Measurements from ENCODE around the gene WASHC3.
"Not testable (repeated sequence)": the region's sequence is repeated elsewhere in the genome, so short reads cannot be mapped to it uniquely, and the experiment has no call there.

The WASHC3 gene

DNA sequence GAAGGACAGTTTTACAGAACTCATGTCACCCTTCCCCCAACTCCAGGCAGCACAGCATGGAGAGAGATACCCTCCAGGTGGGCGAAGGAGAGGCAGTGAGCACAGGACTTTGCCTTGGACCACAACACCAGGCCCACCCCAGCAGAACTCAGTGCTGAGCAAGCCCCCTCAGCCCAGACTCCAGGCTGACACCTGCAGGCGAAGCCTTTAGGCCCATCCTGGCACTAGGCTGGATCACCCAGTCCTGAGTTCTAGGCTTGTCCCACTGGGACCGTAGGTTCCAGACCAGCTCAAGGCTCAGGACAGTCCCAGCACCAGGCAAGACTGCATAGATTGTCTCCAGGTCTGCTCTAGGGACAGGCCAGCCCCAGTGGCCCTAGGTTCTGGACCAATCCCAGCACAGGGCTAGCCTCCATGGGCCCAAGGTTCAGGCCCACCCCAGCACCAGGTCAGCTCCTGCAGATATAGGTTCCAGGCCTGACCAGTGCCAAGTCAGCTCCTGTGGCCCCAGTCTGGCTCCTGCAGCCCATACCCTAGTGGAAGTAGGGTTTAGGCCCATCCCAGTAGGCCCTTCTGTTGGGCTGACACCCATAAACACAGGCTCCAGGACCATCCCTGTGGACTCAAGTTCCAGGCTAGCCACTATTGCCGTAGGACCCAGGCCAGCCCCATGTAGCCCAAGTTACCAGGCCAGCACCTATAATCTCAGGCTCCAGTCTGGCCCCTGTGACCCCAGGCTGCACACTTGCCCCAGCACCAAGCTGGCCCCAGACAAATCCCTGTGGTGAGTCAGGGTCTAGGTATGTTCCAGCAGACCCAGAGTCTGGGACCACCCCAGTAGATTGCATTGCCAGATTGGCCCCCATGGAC is 9.4 kb downstream of the WASHC3 start:
- no peak for DNase-seq

DNA sequence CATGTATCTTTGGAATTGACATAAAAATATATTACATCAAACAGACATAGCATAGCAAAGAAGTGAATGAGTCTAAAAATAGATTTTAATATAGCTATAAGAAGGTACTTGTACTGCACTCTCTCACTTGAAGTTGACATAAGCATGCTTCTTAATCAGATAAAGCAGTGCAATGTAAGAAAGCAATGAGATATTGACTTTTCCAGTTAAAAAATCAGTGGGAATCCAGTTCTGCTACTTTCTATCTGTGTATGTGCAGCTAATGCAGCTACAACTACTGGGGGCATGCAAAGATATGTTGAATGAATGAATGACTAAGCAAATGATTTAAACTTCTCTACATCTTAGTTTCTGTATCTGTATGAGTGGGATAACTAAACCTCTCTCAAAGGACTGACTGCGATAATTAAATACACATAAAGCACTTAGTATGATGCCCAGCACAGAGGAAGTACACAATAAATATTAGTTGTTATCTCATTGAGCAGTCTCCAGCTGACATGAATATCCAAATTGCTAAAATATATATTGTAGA is 10.3 kb downstream of the WASHC3 start:
- DNase-seq = no peak

DNA sequence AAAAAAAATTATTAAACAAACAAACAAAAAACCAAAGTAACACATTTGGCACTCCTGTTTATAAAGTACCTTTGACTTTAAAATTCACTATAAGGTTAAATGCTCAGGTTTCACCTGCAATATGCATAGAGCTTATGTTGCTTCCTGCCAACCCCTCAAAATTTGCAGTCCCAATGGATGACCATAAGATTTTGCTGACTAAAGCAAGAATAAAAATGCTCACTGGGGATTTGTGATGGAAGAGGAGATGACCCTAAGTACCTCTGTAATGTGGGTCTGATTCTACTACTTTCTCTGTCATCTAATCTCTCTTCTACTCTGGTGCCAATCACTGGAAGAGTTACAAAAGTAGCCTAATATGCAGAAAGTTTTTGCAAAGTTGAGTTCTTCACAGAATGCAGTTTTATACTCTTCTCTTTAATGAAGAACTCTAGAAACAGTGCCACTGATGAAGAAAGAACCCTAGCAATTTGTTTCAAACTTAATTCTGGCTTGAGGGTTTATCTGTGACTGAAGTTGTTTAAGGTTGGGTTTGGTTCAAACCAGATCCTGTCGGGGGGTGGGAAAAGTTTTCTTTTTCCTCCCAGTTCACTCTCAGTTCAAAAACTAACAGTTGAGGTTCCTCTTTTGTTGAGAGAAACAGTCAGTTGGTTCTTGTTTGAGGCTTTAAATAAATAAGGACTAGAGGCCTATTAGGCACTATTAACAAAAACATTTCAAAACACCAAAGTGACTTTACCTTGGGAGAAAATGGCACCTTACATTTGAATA is 10.9 kb downstream of the WASHC3 start:
- DNase-seq = no peak

DNA sequence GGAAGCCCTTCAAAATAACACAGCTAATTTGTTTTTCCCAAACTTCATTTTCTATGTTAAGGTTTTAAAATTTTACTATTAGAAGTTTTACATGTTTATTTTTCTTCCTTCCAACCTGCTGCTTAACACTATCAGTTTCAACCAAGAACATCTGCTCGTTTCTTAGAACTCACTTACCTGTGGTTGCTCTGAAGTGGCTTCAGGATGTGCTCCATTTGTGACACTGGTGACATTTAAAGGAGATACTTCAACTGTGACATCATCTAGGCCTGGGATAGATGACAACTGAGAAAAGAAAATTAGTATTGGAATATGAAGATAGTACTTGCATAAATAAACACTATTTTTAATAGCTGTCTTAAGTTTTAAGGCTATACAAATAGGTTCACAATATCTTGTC is 17.9 kb downstream of the WASHC3 start:
- no peak for DNase-seq

DNA sequence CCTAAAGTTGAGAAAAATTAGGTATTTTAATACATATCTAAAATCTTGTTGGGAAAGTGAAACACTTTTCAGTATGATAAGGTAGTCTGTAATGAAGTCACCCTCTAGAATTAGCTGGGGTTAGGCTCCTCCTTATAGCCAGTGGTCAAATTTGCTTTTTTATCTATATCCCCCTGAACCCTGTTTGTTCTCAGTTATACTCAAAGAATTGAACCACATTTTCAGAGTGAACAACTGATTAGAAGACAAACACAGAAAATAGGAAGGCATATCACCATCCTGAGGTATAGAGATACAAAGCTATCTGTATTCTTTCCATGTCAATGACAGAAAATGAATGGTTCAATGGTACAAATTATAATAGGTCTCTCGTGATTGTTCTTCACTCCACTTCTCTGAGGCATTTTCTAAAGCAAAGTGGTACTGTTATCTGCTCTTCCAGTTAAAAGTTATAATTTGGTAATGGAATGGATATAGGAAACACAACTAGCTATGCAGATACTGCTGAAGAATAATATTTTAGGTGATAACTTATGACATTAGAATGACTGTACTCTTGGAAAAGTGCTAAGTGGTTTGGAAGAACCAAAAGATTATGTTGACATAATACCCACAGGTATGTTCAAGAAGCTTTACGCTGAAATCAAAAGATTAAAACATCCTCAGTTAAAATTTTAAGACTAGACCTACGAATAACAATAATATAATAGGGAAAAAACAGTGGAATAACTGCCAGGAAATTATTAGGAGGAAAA is 27.6 kb downstream of the WASHC3 start:
- DNase-seq = no peak

GRCh38 chr12:102031852-102032251 is 29.9 kb downstream of the WASHC3 start:
- DNase-seq = no peak

GRCh38 chr12:102029141-102029540 is 32.6 kb downstream of the WASHC3 start:
- no peak for DNase-seq

DNA sequence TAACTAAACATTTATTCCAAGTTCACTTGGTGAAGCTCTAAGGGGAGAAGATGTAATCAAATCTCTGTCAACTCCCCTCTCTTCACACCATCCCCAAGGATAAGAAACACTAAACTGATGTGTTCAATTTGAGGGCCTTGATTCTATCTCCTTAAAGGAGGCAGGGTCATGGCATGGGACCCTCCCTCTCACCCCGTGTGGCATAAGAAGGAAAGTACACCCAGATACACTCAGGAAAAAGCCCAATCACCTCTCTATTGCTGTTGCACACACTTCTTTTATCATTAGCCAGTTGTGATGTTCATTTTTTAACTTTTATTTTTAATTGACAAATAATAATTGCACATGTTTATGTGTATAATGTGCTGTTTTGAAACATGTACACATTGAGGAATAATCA is 35.1 kb downstream of the WASHC3 start:
- DNase-seq = no peak

DNA sequence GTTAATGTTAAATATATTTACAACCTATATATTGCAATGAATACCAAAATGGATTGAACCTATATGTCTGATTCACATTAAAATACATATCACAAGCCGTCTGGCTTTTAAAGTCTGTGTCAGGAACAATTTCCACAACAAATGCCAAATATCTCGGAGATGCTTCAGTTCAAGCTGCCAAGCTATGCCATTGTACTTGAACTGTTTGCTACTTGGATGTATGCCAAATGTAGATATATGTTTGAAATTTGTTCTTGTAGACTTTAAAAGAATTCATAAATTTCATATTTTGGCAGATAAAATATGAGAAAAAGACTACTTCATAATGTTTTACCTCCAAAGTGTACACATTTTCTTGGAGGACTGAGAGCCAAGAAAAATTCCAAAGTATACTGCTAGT is 37.0 kb downstream of the WASHC3 start:
- no peak for DNase-seq

DNA sequence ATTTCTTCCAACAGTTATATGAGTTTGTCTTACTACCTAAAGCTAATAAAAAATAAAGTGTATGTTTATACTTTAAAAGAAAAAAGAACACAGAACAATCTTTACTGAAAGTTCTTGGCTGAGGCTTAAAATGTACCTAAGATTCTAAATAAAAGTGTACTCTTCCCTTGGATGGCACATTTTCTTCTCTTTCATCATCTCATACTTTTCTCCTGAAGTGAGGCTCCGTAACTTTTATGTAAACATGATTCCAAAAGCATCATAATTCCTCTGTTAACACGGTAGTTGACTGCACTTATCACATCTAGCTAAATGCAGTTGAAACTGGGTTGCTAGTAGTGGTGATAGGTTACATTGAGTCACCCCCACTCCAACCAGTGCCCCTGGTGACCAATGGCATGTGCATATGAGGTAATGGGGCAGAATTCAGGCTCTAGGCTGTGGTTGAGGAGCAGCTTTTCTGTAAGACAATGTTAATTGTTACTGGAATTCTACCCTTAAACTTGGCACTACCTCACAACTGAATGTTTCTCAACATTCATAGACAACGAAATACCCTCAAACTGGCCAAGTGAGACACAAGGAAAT is 38.4 kb downstream of the WASHC3 start:
- no peak for DNase-seq

GRCh38 chr12:102022286-102022685 is 39.5 kb downstream of the WASHC3 start:
- no peak for DNase-seq

DNA sequence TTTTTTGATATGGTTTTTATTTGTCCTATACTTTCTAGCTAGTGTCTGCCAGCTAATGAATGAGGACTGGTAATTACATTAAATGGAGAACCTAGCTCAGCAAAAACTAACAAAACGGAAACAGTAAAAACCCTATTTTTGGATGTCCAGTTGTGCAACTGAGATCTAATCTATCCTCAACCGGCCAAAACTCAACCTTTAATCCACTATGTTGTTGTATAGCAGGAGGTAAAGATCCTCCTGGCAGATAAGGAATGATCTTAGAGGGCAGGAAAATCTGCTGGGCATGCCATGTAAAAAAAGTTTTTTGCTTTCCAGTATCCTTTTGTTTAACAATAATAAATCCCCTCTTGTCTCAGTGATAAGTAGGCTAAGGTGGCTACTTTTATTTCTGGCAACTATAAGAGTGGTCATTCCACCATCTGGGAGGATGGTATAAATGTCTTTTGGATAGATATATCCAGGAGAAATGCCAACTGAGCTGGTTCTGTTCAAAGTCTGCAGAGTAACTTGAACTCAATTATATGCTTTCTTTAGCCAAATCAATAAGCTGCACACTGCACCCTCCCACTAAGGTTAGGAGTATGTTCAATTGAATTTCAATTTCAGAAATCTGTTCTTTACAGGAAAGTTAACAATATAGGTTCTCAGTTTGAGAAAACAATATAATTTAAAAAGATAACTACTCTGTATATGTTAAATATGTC is 40.1 kb downstream of the WASHC3 start:
- DNase-seq = no peak

- DNase-seq = not testable (repeated sequence)
Observed at GRCh38 chr12:102018607-102019006, 43.2 kb downstream of the WASHC3 start.

GRCh38 chr12:102016472-102016871 is 45.3 kb downstream of the WASHC3 start:
- DNase-seq = no peak

DNA sequence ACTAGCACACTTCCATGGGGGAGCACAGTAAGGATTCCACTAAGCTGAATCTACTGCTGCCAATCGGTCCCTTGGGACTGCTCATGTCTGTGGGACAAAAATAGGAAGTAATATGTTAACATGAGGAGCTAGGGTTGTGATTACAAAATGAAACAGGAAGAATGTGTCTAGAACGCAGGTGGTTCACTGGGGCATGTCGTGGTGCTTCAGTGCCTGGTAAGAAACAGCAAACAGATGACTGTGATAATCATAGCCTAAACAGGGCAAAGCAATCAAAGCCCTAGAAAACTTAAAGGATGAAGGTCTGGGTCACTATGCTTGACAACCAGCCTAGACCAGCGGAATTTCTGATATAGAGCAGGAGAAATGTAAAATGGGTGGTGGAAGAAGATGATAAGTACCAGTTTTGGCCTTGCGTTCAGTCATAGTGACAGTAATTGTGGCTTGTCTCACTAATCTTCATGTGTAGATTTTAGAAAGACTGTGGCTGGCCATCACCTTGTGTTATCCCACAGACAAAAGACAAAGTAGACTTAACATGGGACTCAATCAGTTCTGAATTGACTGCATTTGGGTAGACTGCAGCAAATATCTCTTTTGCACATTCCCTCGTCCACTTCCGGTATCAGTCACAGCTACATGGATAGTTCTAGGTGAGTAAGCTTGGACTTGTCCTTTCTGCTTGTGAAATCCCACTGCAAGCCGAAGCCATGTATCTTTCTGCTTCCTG is 51.4 kb downstream of the WASHC3 start:
- DNase-seq = no peak

GRCh38 chr12:102009796-102010195 is 52.0 kb downstream of the WASHC3 start:
- DNase-seq = no peak

- DNase-seq = no peak
Observed at GRCh38 chr12:102008615-102009126, 53.1 kb downstream of the WASHC3 start.

GRCh38 chr12:102005256-102005655 is 56.5 kb downstream of the WASHC3 start:
- no peak for DNase-seq

DNA sequence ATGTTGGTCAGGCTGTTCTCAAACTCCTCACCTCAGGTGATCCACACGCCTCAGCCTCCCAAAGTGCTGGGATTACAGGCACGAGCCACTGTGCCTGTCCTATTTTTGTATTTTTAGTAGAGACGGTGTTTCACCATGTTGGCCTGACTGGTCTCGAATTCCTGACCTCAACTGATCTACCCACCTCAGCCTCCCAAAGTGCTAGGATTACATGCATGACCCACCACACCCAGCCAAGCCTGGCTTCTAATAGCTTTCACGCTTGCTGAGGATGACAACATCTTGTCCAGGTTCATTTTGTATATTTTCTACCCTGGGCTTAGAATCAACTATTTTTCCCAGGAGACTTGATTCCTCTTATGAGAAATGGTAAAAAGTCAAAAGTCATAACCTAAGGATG is 64.7 kb downstream of the WASHC3 start:
- DNase-seq = no peak

DNA sequence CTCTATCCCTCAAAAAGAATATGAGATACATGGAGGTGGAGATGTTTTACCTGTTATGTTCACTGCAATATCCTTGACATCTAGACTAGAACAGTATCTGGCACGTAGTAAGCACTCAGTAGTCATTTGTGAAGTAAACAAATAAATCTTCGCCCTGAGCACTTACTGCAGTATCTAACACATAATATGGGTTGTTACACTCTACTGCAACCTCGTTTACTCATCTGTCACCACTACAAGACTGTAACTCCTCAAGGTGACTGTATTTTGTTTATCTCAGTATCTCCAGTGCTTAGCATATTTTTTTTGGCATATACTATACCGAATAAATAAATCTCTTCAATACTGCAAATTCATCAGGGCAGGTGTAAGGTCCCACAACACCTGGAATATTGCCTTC is 66.1 kb downstream of the WASHC3 start:
- DNase-seq = no peak

- DNase-seq = no peak
Observed at GRCh38 chr12:101992091-101992490, 69.7 kb downstream of the WASHC3 start.

Data from right kidney (tissue), 1 donor.